KMS-11 (cell line): ENCODE results near the gene MCM3AP.
"Not testable (repeated sequence)": the region's sequence is repeated elsewhere in the genome, so short reads cannot be mapped to it uniquely, and the experiment has no call there.

Experiments
- H2AFZ ChIP-seq: fragments of 200-600 bp; sonication (generic); 2 replicates; pipeline ENCODE4 v1.6.1; 2016; ENCODE audit warnings: antibody characterized with exemption, mixed run types, low read depth
- H3K27ac ChIP-seq: fragments of 200-600 bp; sonication (generic); 2 replicates; pipeline ENCODE4 v1.6.1; 2016; ENCODE audit warnings: mild to moderate bottlenecking, mixed run types
- H3K27me3 ChIP-seq: fragments of 200-600 bp; sonication (generic); 2 replicates; pipeline ENCODE4 v1.6.1; 2017; ENCODE audit warnings: mild to moderate bottlenecking, low read depth, mixed run types, moderate library complexity; ENCODE audit not compliant: insufficient read depth
- H3K36me3 ChIP-seq: fragments of 200-600 bp; sonication (generic); 2 replicates; pipeline ENCODE4 v1.6.1; 2017; ENCODE audit warnings: mild to moderate bottlenecking, mixed run types; ENCODE audit not compliant: insufficient read depth
- H3K4me1 ChIP-seq: fragments of 200-600 bp; sonication (generic); 2 replicates; pipeline ENCODE4 v1.6.1; 2016; ENCODE audit warnings: mild to moderate bottlenecking, low read depth, mixed run types; ENCODE audit not compliant: poor library complexity, severe bottlenecking
- H3K4me2 ChIP-seq: fragments of 200-600 bp; sonication (generic); 2 replicates; pipeline ENCODE4 v1.7.0; 2016; ENCODE audit warnings: mild to moderate bottlenecking, mixed run types
- H3K4me3 ChIP-seq: fragments of 200-600 bp; sonication (generic); IDR thresholded peaks from 2 replicates; pipeline ENCODE4 v1.6.1; 2017; ENCODE audit warnings: low read depth, low read length, mixed read lengths; ENCODE audit not compliant: insufficient read depth
- H3K79me2 ChIP-seq: fragments of 200-600 bp; sonication (generic); 2 replicates; pipeline ENCODE4 v1.6.1; 2016; ENCODE audit warnings: low read depth, mixed run types; ENCODE audit not compliant: insufficient read depth
- H3K9ac ChIP-seq: fragments of 200-600 bp; sonication (generic); 2 replicates; pipeline ENCODE4 v1.6.1; 2016; ENCODE audit warnings: mild to moderate bottlenecking, mixed run types
- H4K20me1 ChIP-seq: fragments of 200-600 bp; sonication (generic); 2 replicates; pipeline ENCODE4 v1.6.1; 2016; ENCODE audit warnings: mild to moderate bottlenecking, mixed run types; ENCODE audit not compliant: insufficient read depth
- CTCF ChIP-seq: fragments of 200-600 bp; sonication (generic); conservative IDR thresholded peaks from 2 replicates; pipeline ENCODE4 v1.6.1; 2017; ENCODE audit warnings: low read depth, mild to moderate bottlenecking, antibody characterized with exemption, low read length, moderate library complexity, mixed read lengths

MCM3AP gene

GRCh38 chr21:46314441-46315020, 29.1 kb upstream of the MCM3AP start:
- Histone ChIP-seq H4K20me1 (no peaks in the 10 kb centered on the region), H3K36me3 (no peaks in the 10 kb centered on the region), H3K9ac (no peak overlapping the region), H2AFZ (no peak overlapping the region), H3K4me3 (no peak overlapping the region), H3K27ac (no peak overlapping the region), H3K4me2 (no peak overlapping the region), H3K79me2 (no peaks in the 10 kb centered on the region), H3K27me3 (no peaks in the 10 kb centered on the region), H3K4me1 (peaks cover under 1% of the 10 kb centered on the region)
- TF ChIP-seq CTCF = no peak

GRCh38 chr21:46312949-46313348, 27.5 kb upstream of the MCM3AP start:
- H4K20me1 ChIP-seq = no peaks in the 10 kb centered on the region
- TF ChIP-seq CTCF = no peak

GRCh38 chr21:46311568-46311967, 26.2 kb upstream of the MCM3AP start:
- Histone ChIP-seq H3K79me2 (no peaks in the 10 kb centered on the region), H2AFZ (no peak overlapping the region), H3K9ac (no peak overlapping the region), H3K4me2 (no peak overlapping the region), H3K4me1 (peaks cover 15% of the 10 kb centered on the region), H3K4me3 (no peak overlapping the region), H4K20me1 (no peaks in the 10 kb centered on the region), H3K27ac (no peak overlapping the region), H3K27me3 (no peaks in the 10 kb centered on the region), H3K36me3 (no peaks in the 10 kb centered on the region)
- TF ChIP-seq CTCF = no peak

More at GRCh38 chr21:46312949-46313348, 27.5 kb upstream of the MCM3AP start:
- Histone ChIP-seq H3K79me2 (no peaks in the 10 kb centered on the region), H3K36me3 (no peaks in the 10 kb centered on the region), H3K4me1 (peaks cover 15% of the 10 kb centered on the region), H3K4me2 (no peak overlapping the region), H3K27ac (no peak overlapping the region), H3K4me3 (no peak overlapping the region), H2AFZ (no peak overlapping the region), H3K9ac (no peak overlapping the region), H3K27me3 (no peaks in the 10 kb centered on the region)

GRCh38 chr21:46310260-46310659, 24.8 kb upstream of the MCM3AP start:
- H3K9ac ChIP-seq, H3K27ac ChIP-seq, H3K79me2 ChIP-seq, H3K27me3 ChIP-seq, H2AFZ ChIP-seq, H4K20me1 ChIP-seq, H3K36me3 ChIP-seq, H3K4me3 ChIP-seq, H3K4me2 ChIP-seq: not testable (repeated sequence)
- peaks cover 15% of the 10 kb centered on the region for H3K4me1 ChIP-seq

GRCh38 chr21:46308431-46308830, 23.0 kb upstream of the MCM3AP start:
- H3K4me2 ChIP-seq = no peak overlapping the region
- H2AFZ ChIP-seq = no peak overlapping the region
- H4K20me1 ChIP-seq = no peaks in the 10 kb centered on the region
- no peak overlapping the region for H3K27ac ChIP-seq
- H3K36me3 ChIP-seq = no peaks in the 10 kb centered on the region
- H3K79me2 ChIP-seq = no peaks in the 10 kb centered on the region
- H3K27me3 ChIP-seq = no peaks in the 10 kb centered on the region
- no peak overlapping the region for H3K4me3 ChIP-seq
- no peak for TF ChIP-seq CTCF
- no peak overlapping the region for H3K9ac ChIP-seq
- peaks cover 15% of the 10 kb centered on the region for H3K4me1 ChIP-seq
